Neuronal stem cell (in vitro differentiated cells): ENCODE results near the gene ALAD.

Experiments used
- DNase-seq: peaks from one replicate; pipeline ENCODE4 v3.0.0-alpha.2; 2013; ENCODE audit warnings: low spot score
- H2AFZ ChIP-seq: one replicate; pipeline ENCODE4 v1.6.1; 2013; ENCODE audit warnings: mild to moderate bottlenecking, low read length, inconsistent platforms
- H2AK5ac ChIP-seq: 2 replicates; pipeline ENCODE4 v1.6.1; 2013; ENCODE audit warnings: low read depth, mild to moderate bottlenecking, inconsistent platforms, low read length, moderate library complexity, mixed read lengths
- H2BK120ac ChIP-seq: 2 replicates; pipeline ENCODE4 v1.6.1; 2013; ENCODE audit warnings: low read depth, mild to moderate bottlenecking, inconsistent platforms, low read length, moderate library complexity, mixed read lengths
- H2BK12ac ChIP-seq: one replicate; pipeline ENCODE4 v1.6.1; 2013; ENCODE audit warnings: low read length, inconsistent platforms
- H2BK15ac ChIP-seq: 2 replicates; pipeline ENCODE4 v1.6.1; 2013; ENCODE audit warnings: mild to moderate bottlenecking, low read length, inconsistent platforms, mixed read lengths
- H2BK5ac ChIP-seq: one replicate; pipeline ENCODE4 v1.6.1; 2013; ENCODE audit warnings: inconsistent platforms, mild to moderate bottlenecking, low read length, moderate library complexity
- H3K14ac ChIP-seq: one replicate; pipeline ENCODE4 v1.6.1; 2013; ENCODE audit warnings: low read length, inconsistent platforms
- H3K18ac ChIP-seq: 2 replicates; pipeline ENCODE4 v1.6.1; 2013; ENCODE audit warnings: low read length, inconsistent platforms
- H3K23ac ChIP-seq: 2 replicates; pipeline ENCODE4 v1.6.1; 2013; ENCODE audit warnings: low read depth, mild to moderate bottlenecking, mixed read lengths, low read length, inconsistent platforms; ENCODE audit not compliant: poor library complexity
- H3K27ac ChIP-seq: replicated peaks from 3 replicates; pipeline ENCODE4 v1.5.1; 2013; ENCODE audit warnings: low read length, inconsistent platforms
- H3K27me3 ChIP-seq, 3 experiments: 2 replicates each; pipeline ENCODE4 v1.6.1; 2013; ENCODE audit warnings: low read length in 3 of 3, mild to moderate bottlenecking in 2 of 3, inconsistent platforms in 1 of 3, low read depth in 1 of 3, mixed read lengths in 1 of 3, moderate library complexity in 1 of 3; ENCODE audit not compliant: control insufficient read depth in 3 of 3, insufficient read depth in 3 of 3
- H3K36me3 ChIP-seq, 2 donors: replicated peaks in 1 of 2; 2 replicates each; pipeline ENCODE4 v1.6.1; 2013; ENCODE audit warnings: low read length in 2 of 2; ENCODE audit not compliant: control insufficient read depth in 2 of 2, insufficient read depth in 2 of 2
- H3K4ac ChIP-seq: 2 replicates; pipeline ENCODE4 v1.6.1; 2013; ENCODE audit warnings: inconsistent platforms, mild to moderate bottlenecking, low read length, moderate library complexity
- H3K4me1 ChIP-seq, 2 donors: 1 replicate in 1 of 2; 2 replicates in 1 of 2; pipeline ENCODE4 v1.6.1; 2013; ENCODE audit warnings: low read length in 2 of 2, low read depth in 1 of 2; ENCODE audit not compliant: control insufficient read depth in 2 of 2, insufficient read depth in 1 of 2
- H3K4me2 ChIP-seq: one replicate; pipeline ENCODE4 v1.6.1; 2013; ENCODE audit warnings: mild to moderate bottlenecking, low read length, inconsistent platforms; ENCODE audit not compliant: insufficient read depth, poor library complexity, severe bottlenecking
- H3K4me3 ChIP-seq, 2 donors: 2 replicates each; pipeline ENCODE4 v1.5.1; 2013; ENCODE audit warnings: low read length in 2 of 2, mild to moderate bottlenecking in 2 of 2, inconsistent platforms in 1 of 2, moderate library complexity in 1 of 2
- H3K79me1 ChIP-seq: one replicate; pipeline ENCODE4 v1.6.1; 2013; ENCODE audit warnings: low read depth, mild to moderate bottlenecking, inconsistent platforms, low read length, moderate library complexity
- H3K9ac ChIP-seq: one replicate; pipeline ENCODE4 v1.6.1; 2013; ENCODE audit warnings: mild to moderate bottlenecking, low read depth, low read length, inconsistent platforms; ENCODE audit not compliant: poor library complexity
- H3K9me3 ChIP-seq, 2 donors: replicated peaks in 1 of 2; 2 replicates each; pipeline versions ENCODE3 to v1.6.1; 2013; ENCODE audit warnings: low read length in 2 of 2, mild to moderate bottlenecking in 2 of 2, inconsistent platforms in 1 of 2, low read depth in 1 of 2, mixed read lengths in 1 of 2, moderate library complexity in 1 of 2; ENCODE audit not compliant: control insufficient read depth in 2 of 2, insufficient read depth in 1 of 2
- H4K8ac ChIP-seq: one replicate; pipeline ENCODE4 v1.6.1; 2013; ENCODE audit warnings: low read depth, mild to moderate bottlenecking, inconsistent platforms, low read length, moderate library complexity
- H4K91ac ChIP-seq: one replicate; pipeline ENCODE4 v1.6.1; 2013; ENCODE audit warnings: low read length, low read depth, mild to moderate bottlenecking, inconsistent platforms; ENCODE audit not compliant: poor library complexity
- WGBS, 2 donors: extraction: QIAGEN DNeasy Blood & Tissue Kit; methylation state at CpG; one replicate each; pipeline ENCODE4 v1.1.7; 2013; ENCODE audit warnings: missing lambda C conversion rate in 2 of 2, mixed read lengths in 1 of 2; ENCODE audit not compliant: insufficient read length in 2 of 2, insufficient replicate concordance in 1 of 2; ENCODE audit errors: extremely low coverage in 2 of 2; 5-methylcytosine and 5-hydroxymethylcytosine counted together

The ALAD gene

GRCh38 chr9:113376634-113377567 lies 24.2 kb downstream of the ALAD start, which contains the start of gene HDHD3:
TSS of gene HDHD3 (minus strand) at chr9:113376986. CDS start at chr9:113374354, 2,632 bp downstream.
- Histone ChIP-seq H3K36me3 (peaks cover 11 to 16% of the 10 kb centered on the region in 2 donors), H4K91ac (no peak within 1 kb of the TSS), H2BK12ac (peak within 1 kb of the TSS; percentile 58), H2AK5ac (peak within 1 kb of the TSS; percentile 88), H3K4ac (peak within 1 kb of the TSS; percentile 66), H3K4me3 (peak within 1 kb of the TSS; percentile 88 to 91), H3K79me1 (no peaks in the 10 kb centered on the region), H4K8ac (peak within 1 kb of the TSS; percentile 82), H2AFZ (peak within 1 kb of the TSS; percentile 100), H3K23ac (peak within 1 kb of the TSS; percentile 97), H3K9ac (peak within 1 kb of the TSS; percentile 86), H3K14ac (peak within 1 kb of the TSS; percentile 89), H3K4me1 (peaks cover 0 to 3% of the 10 kb centered on the region in 2 donors), H2BK5ac (peak within 1 kb of the TSS; percentile 99), H2BK15ac (peak within 1 kb of the TSS; percentile 94), H3K4me2 (peak within 1 kb of the TSS; percentile 96), H3K18ac (peak within 1 kb of the TSS; percentile 98), H2BK120ac (no peak within 1 kb of the TSS), H3K27ac (peak within 1 kb of the TSS; percentile 81), H3K9me3 (no peaks in the 10 kb centered on the region), H3K27me3 (peaks cover 0 to 3% (median 0%) of the 10 kb centered on the region in 3 experiments)
- WGBS, 2 donors = no CpG with 5 or more reads among the region's 74 CpGs
- DNase-seq = peak; percentile 76

GRCh38 chr9:113375057-113376023 lies 25.7 kb downstream of the ALAD start:
- Histone ChIP-seq H3K4me3 (no peak overlapping the region), H3K23ac (no peak overlapping the region), H3K36me3 (peaks cover 11 to 16% of the 10 kb centered on the region in 2 donors), H3K4me2 (no peak overlapping the region), H3K4me1 (peaks cover 0 to 3% of the 10 kb centered on the region in 2 donors), H3K4ac (no peak overlapping the region), H3K18ac (no peak overlapping the region), H2BK5ac (no peak overlapping the region), H3K9me3 (no peaks in the 10 kb centered on the region), H2BK15ac (no peak overlapping the region), H3K79me1 (no peaks in the 10 kb centered on the region), H3K9ac (no peak overlapping the region), H2AFZ (no peak overlapping the region), H3K27me3 (no peaks in the 10 kb centered on the region), H4K8ac (no peak overlapping the region), H3K27ac (no peak overlapping the region), H4K91ac (no peak overlapping the region), H2BK12ac (no peak overlapping the region), H2BK120ac (no peak overlapping the region), H3K14ac (no peak overlapping the region), H2AK5ac (no peak overlapping the region)
- no CpG with 5 or more reads among the region's 6 CpGs for WGBS, 2 donors
- no peak for DNase-seq

- H3K9me3 ChIP-seq = no peaks in the 10 kb centered on the region
- no peak overlapping the region for H2BK15ac ChIP-seq
- H3K14ac ChIP-seq = no peak overlapping the region
- H3K4ac ChIP-seq = no peak overlapping the region
- no peak overlapping the region for H3K4me3 ChIP-seq
- H3K27ac ChIP-seq = no peak overlapping the region
- no peak overlapping the region for H2BK120ac ChIP-seq
- peak overlapping the region; percentile 6 for H2BK5ac ChIP-seq
- no peak overlapping the region for H2BK12ac ChIP-seq
- no peak overlapping the region for H4K8ac ChIP-seq
- no peak overlapping the region for H3K23ac ChIP-seq
- H3K4me2 ChIP-seq = no peak overlapping the region
- H4K91ac ChIP-seq = no peak overlapping the region
- DNase-seq = no peak
- peaks cover 0 to 7% of the 10 kb centered on the region in 2 donors for H3K4me1 ChIP-seq
- no peaks in the 10 kb centered on the region for H3K79me1 ChIP-seq
- H3K36me3 ChIP-seq = peaks cover 11 to 16% of the 10 kb centered on the region in 2 donors
- no peak overlapping the region for H2AFZ ChIP-seq
- H3K27me3 ChIP-seq = peaks cover 0 to 5% (median 0%) of the 10 kb centered on the region in 3 experiments
- H3K9ac ChIP-seq = peak overlapping the region; percentile 37
- no peak overlapping the region for H2AK5ac ChIP-seq
- H3K18ac ChIP-seq = no peak overlapping the region
- WGBS, 2 donors = no CpG with 5 or more reads among the region's 24 CpGs
Measured at GRCh38 chr9:113373676-113374392, 27.2 kb downstream of the ALAD start.
